GM21723 (cell line): ENCODE data around the gene P3R3URF.

ENCODE experiments used
- ATAC-seq: cut with Tn5 transposase; IDR thresholded peaks from one replicate; pipeline ENCODE4 v1.9.1; 2021; ENCODE audit warnings: mild to moderate bottlenecking, moderate library complexity; ENCODE audit not compliant: unreplicated experiment

Gene P3R3URF

GRCh38 chr1:46194641-46195193 lies 18.4 kb upstream of the P3R3URF start:
- no peak for ATAC-seq

DNA sequence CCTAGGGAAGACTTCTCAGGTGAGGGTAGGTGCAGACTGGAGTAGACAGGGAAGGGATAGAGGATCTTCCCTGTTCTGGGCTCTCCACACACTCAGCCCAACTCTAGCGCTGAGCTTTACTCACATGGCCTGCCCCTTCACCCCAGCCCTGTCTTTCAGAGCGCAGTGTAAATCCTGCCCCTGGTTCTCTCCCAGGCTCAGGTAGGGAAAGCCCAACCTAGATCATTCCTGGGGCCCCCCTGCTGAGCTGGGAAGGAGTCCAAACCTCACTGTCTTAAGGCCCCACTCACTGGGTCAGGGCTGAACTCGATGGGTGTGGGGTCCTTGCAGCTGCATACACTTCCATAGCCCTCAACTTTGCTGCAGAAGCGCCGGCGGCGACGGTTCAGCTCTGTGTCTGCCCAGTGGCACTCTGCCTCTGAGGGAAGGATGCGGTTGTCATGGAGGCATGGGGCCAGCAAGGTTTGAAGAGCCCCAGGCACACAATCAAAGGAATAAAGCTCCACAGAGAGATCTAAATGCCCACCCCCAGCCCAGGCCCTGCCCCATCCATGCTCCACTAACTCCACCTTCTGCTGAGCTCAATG lies 17.8 kb upstream of the P3R3URF start:
- no peak for ATAC-seq

DNA sequence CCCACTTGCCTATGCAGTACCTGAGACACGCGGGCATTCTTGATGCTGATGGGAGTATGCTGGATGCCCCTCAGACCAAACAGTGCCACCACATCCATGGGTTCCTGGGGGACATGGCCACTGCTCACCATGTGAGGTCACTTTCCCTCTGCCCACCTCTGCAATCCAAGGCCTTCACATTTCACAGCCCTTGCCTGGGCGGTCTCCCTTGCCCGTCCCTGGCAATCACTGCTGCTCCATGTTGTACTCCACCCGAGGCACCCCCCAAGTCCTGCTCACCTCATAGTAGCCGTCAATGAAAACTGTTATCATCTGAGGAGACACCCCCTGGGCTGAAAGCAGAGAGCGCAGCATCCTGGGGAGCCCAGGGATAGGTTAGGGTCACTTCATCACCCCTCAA lies 17.0 kb upstream of the P3R3URF start:
- no peak for ATAC-seq

DNA sequence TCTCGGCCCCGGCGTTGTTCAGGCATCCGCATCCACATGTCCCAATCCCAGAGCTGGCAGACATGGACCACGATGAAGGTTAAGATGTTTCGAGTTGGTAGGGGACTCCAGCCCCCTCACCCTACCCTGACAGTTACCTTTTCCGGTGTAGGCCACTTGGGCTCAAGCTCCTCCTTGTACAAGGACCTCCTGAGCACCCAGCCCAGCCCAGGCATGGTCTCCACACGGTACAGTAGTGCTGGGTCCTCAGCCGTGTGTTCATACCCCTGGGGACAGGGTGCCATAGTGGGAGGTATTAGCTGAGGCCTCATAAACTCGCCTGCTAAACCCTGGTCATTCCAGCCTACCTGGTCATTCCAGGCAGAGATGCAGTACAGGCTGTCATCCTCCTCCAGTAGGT lies 15.9 kb upstream of the P3R3URF start:
- no peak for ATAC-seq

DNA sequence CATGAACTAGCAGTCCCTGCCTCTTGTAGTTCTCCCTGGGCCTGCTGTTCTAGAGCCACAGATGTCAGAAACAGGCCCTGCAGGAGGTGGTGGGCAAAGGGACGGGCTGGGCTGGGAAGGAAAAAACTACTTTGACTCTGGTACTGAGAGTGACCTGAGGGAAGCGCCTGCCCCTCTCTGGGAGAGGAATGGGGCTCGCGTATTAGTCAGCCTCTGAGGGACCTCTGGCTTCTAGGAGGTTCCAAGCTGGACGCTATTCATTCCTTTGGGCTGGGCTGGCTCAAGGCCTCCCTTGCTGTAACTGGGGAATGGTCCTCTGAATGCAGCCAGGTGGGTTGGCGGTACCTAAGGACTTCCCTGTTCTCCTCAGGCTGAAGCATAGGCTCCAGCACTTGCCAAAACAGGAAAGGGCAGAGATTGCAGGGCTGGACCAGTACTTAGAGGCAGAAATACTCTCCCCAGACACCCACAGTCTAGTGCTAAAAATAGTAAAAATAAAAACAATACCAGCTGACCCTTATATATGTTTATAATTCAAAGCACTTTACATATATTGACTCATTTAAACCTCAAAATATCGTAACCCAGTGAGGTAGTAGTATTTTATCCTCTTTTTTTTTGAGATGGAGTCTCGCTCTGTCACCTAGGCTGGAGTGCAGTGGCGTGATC lies 14.9 kb upstream of the P3R3URF start:
- no peak for ATAC-seq

- no peak for ATAC-seq
Observed at GRCh38 chr1:46190539-46190938, 14.3 kb upstream of the P3R3URF start.

DNA sequence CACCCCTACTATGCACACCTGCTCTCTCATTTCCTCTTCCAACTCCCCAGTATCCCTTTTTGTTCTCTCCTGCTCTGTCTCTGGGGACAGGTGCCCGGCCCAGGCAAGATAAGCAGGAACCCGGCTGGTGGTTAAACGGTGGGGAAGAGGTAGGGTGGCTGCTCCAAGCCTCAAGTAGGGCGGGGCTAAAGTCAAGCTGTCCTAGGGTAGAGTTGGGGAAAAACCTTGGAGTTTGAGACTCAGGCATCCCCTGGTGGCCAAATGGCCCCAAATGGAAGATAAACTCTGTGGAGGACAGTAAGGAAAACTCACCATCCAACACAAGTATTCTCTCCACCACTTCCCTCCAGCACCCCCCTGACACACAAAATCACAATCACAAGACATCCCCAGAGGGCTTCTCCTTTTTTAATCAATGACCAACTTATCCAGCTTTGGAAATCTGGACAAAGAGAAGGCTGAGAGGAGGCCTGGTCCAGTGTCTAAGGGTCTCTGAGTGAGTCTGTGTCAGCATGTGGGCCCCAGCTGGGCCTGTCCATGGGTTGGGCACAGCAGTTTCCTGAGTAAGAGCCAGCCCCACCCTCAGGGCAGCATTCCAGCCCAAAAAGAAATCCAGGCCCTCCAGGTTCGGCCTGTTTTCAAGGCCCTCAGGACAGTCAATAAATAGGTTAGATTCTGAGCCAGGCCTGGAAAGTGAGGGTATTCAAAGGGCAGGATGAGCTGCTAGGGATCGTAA lies 12.2 kb upstream of the P3R3URF start:
- ATAC-seq, result no peak

- ATAC-seq, result no peak
Observed at GRCh38 chr1:46187106-46187869, 11.0 kb upstream of the P3R3URF start.

GRCh38 chr1:46186076-46186475 lies 9.8 kb upstream of the P3R3URF start:
- no peak for ATAC-seq

GRCh38 chr1:46184920-46185658 lies 8.8 kb upstream of the P3R3URF start:
- no peak for ATAC-seq

- no peak for ATAC-seq
Observed at GRCh38 chr1:46183926-46184557, 7.8 kb upstream of the P3R3URF start.

DNA sequence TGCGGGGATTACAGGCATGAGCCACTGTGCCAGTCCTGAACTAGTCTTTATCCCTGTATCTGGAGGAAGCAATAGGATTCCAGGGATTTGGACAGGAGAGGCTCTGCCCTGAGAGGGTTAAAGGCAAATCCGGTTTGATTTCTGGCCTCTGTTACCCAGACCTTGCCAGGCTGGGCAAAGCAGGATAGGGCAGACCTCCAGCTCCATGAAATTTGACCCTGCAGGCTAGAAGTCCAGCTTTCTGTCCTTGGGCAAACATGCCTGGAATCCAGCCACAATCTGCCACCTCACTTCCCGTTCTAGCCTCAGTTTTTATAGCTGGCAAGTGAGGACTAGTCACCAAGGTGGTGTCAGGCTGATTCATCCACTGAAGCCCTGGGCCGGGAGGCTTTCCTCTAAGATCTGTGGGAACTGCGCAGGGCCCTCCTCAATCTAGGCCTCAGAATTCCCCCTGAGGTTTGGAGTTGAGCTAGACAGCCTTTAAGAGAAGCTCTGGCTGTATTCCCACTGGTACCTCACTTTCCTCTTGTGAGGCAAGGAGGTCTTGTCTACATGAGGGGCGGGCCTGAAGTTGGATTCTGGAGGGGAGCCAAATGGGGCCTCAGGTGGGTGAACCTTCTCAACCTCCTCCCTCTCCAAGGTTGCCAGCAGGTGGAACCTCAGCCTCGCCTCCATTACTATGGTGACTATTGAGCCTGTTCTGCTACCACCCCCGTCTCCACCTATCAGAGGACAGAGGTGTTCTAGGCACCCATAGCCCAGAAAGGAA lies 7.0 kb upstream of the P3R3URF start:
- ATAC-seq, result no peak

GRCh38 chr1:46181343-46182260 lies 5.3 kb upstream of the P3R3URF start:
- no peak for ATAC-seq

DNA sequence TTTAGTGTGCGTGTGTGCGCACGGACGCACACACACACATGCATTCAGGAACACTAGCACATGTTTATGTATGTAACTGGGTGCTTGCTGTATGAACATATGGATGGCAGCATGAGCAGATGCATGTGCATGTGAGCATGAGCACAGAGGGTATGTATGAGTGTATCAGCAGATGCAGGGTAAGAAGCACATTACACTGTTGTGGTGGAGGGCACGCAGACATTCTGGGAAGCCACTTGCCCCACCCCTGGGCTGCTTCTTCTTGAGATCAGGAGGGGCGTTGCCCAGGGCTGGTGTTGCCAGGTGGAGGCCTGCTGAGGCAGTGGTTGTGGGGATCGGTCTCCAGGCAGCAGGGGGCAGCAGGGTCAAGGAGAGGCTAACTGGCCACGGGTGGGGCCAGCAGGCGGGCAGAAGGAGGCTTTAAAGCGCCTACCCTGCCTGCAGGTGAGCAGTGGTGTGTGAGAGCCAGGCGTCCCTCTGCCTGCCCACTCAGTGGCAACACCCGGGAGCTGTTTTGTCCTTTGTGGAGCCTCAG lies 3.9 kb upstream of the P3R3URF start:
- no peak for ATAC-seq

- ATAC-seq, result peak; percentile 63
Observed at GRCh38 chr1:46179138-46180081, 3.1 kb upstream of the P3R3URF start.

- no peak for ATAC-seq
Observed at GRCh38 chr1:46175243-46175642, 1.0 kb downstream of the P3R3URF start.
